GM21367 (cell line): ENCODE results near the gene SYNE1.
"Not testable (repeated sequence)": the region's sequence is repeated elsewhere in the genome, so short reads cannot be mapped to it uniquely, and the experiment has no call there.

Source experiments
- ATAC-seq: cut with Tn5 transposase; IDR thresholded peaks from one replicate; pipeline ENCODE4 v1.9.1; 2021; ENCODE audit not compliant: unreplicated experiment

Gene SYNE1

GRCh38 chr6:152426276-152426675, 210.9 kb downstream of the SYNE1 start:
- ATAC-seq = no peak

- ATAC-seq = no peak
These were observed 213.7 kb downstream of the SYNE1 start for GRCh38 chr6:152423216-152424103.

DNA sequence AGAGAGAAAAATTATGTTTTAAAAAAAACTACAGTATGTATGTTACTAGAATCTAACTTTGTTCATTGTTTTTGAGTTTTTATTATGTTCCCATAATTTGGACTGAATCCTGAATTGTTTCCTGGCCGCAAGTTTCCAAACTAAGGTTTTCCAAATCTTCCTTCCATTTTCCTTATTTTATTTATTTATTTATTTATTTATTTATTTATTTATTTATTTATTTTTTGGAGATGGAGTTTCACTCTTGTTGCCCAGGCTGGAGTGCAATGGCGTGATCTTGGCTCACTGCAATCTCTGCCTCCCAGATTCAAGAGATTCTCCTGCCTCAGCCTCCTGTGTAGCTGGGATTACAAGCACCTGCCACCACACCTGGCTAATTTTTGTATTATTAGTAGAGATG, 215.7 kb downstream of the SYNE1 start:
- not testable (repeated sequence) for ATAC-seq

- ATAC-seq = no peak
These were observed 216.5 kb downstream of the SYNE1 start for GRCh38 chr6:152420696-152421095.

DNA sequence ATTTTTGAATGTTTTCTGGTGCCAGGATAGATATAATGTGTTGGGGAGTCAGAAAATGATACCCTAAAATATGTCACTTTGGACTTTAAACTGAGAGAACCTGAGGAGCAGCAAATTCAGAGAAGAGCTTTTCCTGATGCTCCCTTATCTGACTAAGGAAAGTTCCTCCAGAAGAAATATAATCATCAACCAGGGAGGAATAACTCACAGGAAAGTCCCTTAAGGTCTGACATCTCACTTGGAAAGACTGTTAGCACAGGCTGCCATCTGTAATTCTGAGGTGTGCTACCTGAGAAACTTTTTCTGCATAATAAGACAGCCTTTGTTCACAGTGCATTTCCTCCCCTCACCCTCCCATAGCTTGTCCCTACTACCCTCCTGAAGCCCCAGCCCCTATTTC, 218.6 kb downstream of the SYNE1 start:
- ATAC-seq = no peak

- ATAC-seq = no peak
These were observed 220.5 kb downstream of the SYNE1 start for GRCh38 chr6:152416652-152417051.

DNA sequence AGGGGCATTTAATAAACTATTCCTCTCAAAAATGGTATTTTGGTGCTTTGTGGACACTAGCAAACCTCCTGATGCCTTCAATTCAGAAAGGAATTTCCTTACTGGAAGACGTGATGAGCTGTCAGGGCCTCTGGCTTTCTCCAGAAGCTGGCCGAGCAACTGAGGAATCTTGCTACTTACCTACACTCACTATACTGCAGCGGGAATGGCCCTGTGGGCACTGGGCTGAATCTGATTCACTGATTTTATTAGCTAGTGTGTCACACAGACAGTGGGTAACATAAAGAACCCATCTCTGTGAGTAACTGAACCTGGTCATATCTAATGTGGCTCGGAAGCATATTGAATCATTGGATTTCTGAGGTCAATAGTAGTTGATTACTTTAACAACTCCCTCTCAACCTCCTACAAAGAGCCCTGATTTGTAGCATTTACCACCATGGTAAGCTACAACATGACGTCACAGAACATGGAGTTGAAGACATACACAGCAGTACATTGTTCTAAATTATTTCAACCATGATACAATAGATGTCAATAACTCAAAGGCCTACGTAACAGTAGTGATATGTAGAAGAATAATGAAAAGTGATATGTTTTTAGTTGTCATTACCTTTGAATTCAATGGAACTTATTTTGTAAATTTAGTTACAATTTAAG, 232.1 kb downstream of the SYNE1 start:
- ATAC-seq = no peak

GRCh38 chr6:152404086-152404857, 232.9 kb downstream of the SYNE1 start:
- no peak for ATAC-seq

DNA sequence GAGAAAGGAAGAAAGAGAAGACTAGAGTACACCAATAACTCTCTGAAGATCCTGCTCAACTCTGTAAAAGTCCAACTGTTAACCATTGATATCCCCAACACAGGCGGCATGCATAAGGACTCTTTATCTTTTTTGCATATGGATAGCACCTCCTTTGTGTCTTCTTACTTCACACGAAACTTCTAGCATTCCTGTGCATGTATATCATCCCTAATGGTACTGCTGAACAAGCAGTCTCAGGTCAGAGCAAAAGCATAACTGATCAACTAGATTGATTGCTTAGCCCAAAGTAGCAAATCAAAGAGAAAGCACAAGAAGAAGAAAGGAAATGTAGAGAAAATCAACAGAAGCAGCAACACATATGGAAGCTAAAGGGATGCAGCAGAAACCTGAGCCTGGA, 234.4 kb downstream of the SYNE1 start:
- no peak for ATAC-seq

DNA sequence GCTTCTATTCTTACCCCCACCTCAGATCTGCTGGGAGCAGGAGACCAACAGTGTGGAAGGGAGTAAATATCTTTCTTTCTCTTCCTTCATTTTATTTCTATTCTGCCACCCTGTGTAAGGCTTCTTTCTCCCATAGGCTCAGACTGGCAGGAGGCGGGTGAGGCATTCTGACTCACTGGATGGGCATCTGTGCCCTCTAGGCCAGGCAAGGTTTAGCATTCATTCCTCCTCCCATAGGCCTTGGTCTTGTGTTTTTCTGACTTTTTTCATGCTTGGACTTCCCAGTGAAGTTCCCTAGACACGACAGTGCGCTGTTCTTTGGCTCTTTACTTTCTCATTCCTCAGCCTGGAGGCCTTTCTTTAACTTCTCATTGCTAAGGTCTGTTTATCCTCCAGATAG, 235.2 kb downstream of the SYNE1 start:
- ATAC-seq = no peak

DNA sequence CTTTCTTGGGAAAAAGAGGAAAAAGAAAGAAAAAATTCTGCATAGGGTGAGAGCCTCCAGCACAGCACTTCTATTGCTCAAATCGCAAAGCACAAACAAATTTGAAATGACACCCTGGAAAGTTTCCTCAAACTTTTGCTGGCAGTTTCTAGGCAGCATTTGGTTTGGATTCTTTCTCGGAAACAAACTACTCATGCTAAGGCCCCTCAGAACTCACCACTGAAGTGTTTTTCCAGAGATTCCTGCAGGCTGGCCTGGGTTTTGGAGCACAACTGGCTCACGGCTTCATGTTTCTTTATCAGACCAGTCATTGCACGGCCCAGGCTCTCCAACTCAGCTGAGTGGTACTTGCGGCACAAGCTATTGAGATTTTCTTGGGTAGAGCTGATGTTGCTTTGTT, 237.8 kb downstream of the SYNE1 start:
- no peak for ATAC-seq

GRCh38 chr6:152398993-152399392, 238.2 kb downstream of the SYNE1 start:
- no peak for ATAC-seq

DNA sequence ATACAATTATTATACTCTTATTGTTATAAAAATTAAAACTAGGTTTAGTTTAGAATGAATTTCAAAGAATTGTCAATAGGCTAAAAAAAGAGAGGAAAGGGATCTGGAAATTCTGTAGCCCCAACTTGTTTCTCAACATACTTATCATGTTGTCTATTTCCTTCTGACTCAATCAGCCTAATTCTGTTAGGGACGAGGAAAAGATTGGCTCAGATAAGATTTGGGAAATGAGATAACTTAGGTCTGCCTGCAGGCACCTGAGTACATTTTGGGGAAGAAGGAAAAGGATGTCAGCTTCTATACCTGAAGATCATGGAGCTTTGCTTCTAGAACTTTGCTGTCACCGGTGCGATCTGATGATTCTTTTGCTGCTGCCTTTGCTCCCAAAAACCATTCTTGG, 238.8 kb downstream of the SYNE1 start:
- no peak for ATAC-seq

DNA sequence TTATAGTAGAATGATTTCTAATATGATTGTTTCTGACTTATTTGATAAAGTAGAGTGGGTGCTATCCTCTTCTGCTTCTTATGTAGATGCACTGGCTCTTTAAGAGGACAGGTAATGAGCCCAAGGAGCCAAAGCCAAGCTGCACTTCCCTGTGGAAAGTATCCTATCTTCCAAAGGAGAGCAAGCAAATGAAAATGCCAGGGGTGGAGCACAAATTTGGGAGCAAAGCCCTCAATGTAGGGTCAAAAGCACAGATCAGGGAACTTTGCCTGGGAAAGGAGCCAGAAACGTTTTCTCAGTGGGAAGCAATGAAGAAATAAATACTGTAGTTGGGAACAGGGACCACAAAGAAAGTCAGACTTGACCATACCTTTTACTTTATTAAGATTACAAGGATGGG, 242.9 kb downstream of the SYNE1 start:
- no peak for ATAC-seq

GRCh38 chr6:152391179-152391880, 245.8 kb downstream of the SYNE1 start:
- no peak for ATAC-seq

- ATAC-seq = no peak
These were observed 250.1 kb downstream of the SYNE1 start for GRCh38 chr6:152387091-152387490.

GRCh38 chr6:152386131-152386530, 251.0 kb downstream of the SYNE1 start:
- ATAC-seq = no peak

DNA sequence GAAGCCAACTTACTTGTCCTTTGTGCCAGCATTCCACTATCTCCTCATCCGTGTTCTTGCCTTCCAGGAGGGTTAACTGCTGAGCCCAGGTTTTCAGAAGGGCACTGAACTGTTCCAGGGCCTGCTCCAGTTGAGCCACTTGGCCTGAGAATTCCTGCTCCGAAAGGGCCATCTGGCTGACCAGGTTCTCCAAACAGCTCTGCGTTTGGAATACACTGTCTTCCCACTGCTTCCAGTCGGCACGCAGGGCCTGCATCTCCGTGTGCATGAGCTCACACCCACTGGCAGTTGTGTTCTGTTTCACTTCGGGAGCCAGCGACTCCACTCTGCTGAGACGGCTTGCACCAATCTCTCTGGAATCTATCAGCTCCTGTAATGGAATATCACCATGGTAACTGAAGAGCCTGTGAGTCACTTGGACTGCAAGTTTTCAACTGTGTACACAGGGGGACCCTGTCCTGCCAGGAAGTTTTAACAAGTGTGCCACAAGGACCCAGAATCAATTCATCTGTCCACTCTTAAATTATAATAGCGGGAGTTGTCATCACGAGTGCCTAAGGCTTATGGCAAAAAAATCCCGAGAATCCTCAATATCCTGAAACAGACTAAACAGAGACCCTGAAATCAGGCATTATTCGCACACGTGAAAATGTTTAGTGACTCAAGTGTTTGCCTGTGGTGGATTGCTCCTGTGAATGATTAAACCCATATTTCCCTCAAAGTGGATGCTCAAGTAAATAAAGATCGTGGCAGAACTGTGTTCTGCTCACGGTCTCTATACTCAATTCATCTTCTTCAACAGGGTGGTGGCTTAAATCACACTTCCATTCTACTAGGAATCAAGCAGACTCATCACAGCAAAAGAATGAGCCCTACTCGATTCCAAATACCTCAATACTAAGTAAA, 255.9 kb downstream of the SYNE1 start:
- no peak for ATAC-seq

DNA sequence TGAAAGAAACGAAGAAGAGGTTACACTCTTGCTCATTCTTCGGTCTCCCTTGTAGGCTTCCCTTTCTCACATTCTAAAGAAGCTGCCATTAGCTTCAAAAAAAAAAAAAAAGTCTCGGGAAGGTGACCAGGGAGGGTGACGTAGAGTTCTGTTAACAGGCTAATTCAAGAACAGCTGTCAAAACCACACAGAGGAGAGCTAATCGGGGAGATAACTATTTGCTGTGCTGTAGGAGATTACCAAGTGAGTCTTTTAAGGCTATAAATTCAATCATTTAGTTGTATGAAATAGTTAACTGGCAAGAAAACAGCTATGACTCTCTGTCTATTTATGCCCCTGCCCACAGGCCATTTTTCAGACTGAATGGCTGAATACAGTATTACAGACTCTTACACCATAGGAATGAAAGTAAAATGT, 256.8 kb downstream of the SYNE1 start:
- ATAC-seq = no peak

- no peak for ATAC-seq
These were observed 257.7 kb downstream of the SYNE1 start for GRCh38 chr6:152379423-152379822.
